Gastrocnemius medialis (tissue), 4 donors: ENCODE data around the gene OR1K1.

ENCODE experiments used
- CTCF ChIP-seq, 5 experiments: fragments of 450-650 bp in 3 of 5; fragments of 200-600 bp in 2 of 5; sonication (generic) in 2 of 5; IDR thresholded peaks in 4 of 5; conservative IDR thresholded peaks in 1 of 5; 1 replicate in 4 of 5; 2 replicates in 1 of 5; pipeline ENCODE4 v1.5.1; 2016 to 2019; ENCODE audit warnings: antibody characterized with exemption in 5 of 5, mild to moderate bottlenecking in 3 of 5, moderate library complexity in 3 of 5
- POLR2A ChIP-seq, 2 donors: fragments of 450-650 bp; IDR thresholded peaks; one replicate each; pipeline ENCODE4 v1.6.1; 2017; ENCODE audit warnings: antibody characterized with exemption in 2 of 2, mild to moderate bottlenecking in 2 of 2, moderate library complexity in 2 of 2

GRCh38 chr9:122786338-122786737, 13.6 kb upstream of the OR1K1 start:
- TF ChIP-seq CTCF (IDR thresholded peaks at IDR 0.05 in 4 of 5, conservative IDR thresholded peaks at IDR 0.05 in 1 of 5), result no peak
- TF ChIP-seq POLR2A (IDR thresholded peaks at IDR 0.05), result no peak
